Measurements from ENCODE around the gene CFAP20. TPM values are rescaled to one million over a fixed set of nuclear protein-coding genes. Genes with fewer than 3 reads are reported as not detected.

The CFAP20 gene
- total and polyA plus RNA-seq, 2 donors from 2014 or later: 22.3 to 33.3 TPM

- no peak overlapping the region for H3K9ac ChIP-seq (ENCODE audit: low read length in 3 of 3)
- H3K4me1 ChIP-seq (ENCODE audit: control insufficient read depth in 2 of 3, insufficient read depth in 2 of 3, low read depth in 1 of 3, low read length in 3 of 3): peaks cover 2 to 13% (median 11%) of the 10 kb centered on the region in 3 donors
- intact Hi-C loops (cut with DNase I): no loop called here
- DNase-seq (peak in 1 of 5 donors; percentile 5), FAIRE-seq (no peak)
- peaks cover 18 to 29% (median 26%) of the 10 kb centered on the region in 3 donors for H3K36me3 ChIP-seq (ENCODE audit: control insufficient read depth in 2 of 3, insufficient read depth in 3 of 3, low read length in 3 of 3)
- no peaks in the 10 kb centered on the region for H3K27me3 ChIP-seq (ENCODE audit: control insufficient read depth, insufficient read depth, low read length)
- H3K27ac ChIP-seq (ENCODE audit: low read depth in 2 of 2, low read length in 2 of 2): no peak overlapping the region
- H3K4me3 ChIP-seq (ENCODE audit: low read length in 3 of 3): no peak overlapping the region
- no peak for TF ChIP-seq CTCF (IDR thresholded peaks at IDR 0.05; ENCODE audit: borderline replicate concordance, extremely low read depth, insufficient read depth)
- no peaks in the 10 kb centered on the region for H3K9me3 ChIP-seq (ENCODE audit: control insufficient read depth in 2 of 3, insufficient read depth in 1 of 3, low read length in 3 of 3)
These were observed 12.7 kb downstream of the CFAP20 start for GRCh38 chr16:58116529-58116928.

GRCh38 chr16:58116081-58116480, 13.1 kb downstream of the CFAP20 start:
- H3K27me3 ChIP-seq (ENCODE audit: control insufficient read depth, insufficient read depth, low read length): no peaks in the 10 kb centered on the region
- peaks cover 0 to 9% (median 6%) of the 10 kb centered on the region in 3 donors for H3K4me1 ChIP-seq (ENCODE audit: control insufficient read depth in 2 of 3, insufficient read depth in 2 of 3, low read depth in 1 of 3, low read length in 3 of 3)
- H3K9ac ChIP-seq (ENCODE audit: low read length in 3 of 3): no peak overlapping the region
- peaks cover 18 to 29% (median 26%) of the 10 kb centered on the region in 3 donors for H3K36me3 ChIP-seq (ENCODE audit: control insufficient read depth in 2 of 3, insufficient read depth in 3 of 3, low read length in 3 of 3)
- intact Hi-C loops (cut with DNase I): no loop called here
- H3K4me3 ChIP-seq (ENCODE audit: low read length in 3 of 3): no peak overlapping the region
- FAIRE-seq (no peak), DNase-seq (peak in 1 of 5 donors; percentile 13)
- H3K9me3 ChIP-seq (ENCODE audit: control insufficient read depth in 2 of 3, insufficient read depth in 1 of 3, low read length in 3 of 3): no peaks in the 10 kb centered on the region
- no peak for TF ChIP-seq CTCF (IDR thresholded peaks at IDR 0.05; ENCODE audit: borderline replicate concordance, extremely low read depth, insufficient read depth)
- no peak overlapping the region for H3K27ac ChIP-seq (ENCODE audit: low read depth in 2 of 2, low read length in 2 of 2)

GRCh38 chr16:58114827-58115825, 14.1 kb downstream of the CFAP20 start:
- DNase-seq (peak in 2 of 5 donors; percentile 34 to 46), FAIRE-seq (no peak)
- no peak for TF ChIP-seq CTCF (IDR thresholded peaks at IDR 0.05; ENCODE audit: borderline replicate concordance, extremely low read depth, insufficient read depth)
- Histone ChIP-seq H3K27me3 (ENCODE audit: control insufficient read depth, insufficient read depth, low read length) (no peaks in the 10 kb centered on the region), H3K9ac (ENCODE audit: low read length in 3 of 3) (no peak overlapping the region), H3K9me3 (ENCODE audit: control insufficient read depth in 2 of 3, insufficient read depth in 1 of 3, low read length in 3 of 3) (no peaks in the 10 kb centered on the region), H3K36me3 (ENCODE audit: control insufficient read depth in 2 of 3, insufficient read depth in 3 of 3, low read length in 3 of 3) (peaks cover 18 to 29% (median 26%) of the 10 kb centered on the region in 3 donors), H3K27ac (ENCODE audit: low read depth in 2 of 2, low read length in 2 of 2) (peak overlapping the region; percentile 59 to 76), H3K4me1 (ENCODE audit: control insufficient read depth in 2 of 3, insufficient read depth in 2 of 3, low read depth in 1 of 3, low read length in 3 of 3) (peaks cover 0 to 5% (median 4%) of the 10 kb centered on the region in 3 donors), H3K4me3 (ENCODE audit: low read length in 3 of 3) (no peak overlapping the region)
- intact Hi-C loops (cut with DNase I): no loop called here

Measured in kidney (tissue), 14 donors.